ENCODE measurements around the gene NADSYN1. TPM values are rescaled to one million over a fixed set of nuclear protein-coding genes. Genes with fewer than 3 reads are reported as not detected.

Gene NADSYN1
- total RNA-seq, 1 donor from 2014 or later, result 75.9 TPM

DNA sequence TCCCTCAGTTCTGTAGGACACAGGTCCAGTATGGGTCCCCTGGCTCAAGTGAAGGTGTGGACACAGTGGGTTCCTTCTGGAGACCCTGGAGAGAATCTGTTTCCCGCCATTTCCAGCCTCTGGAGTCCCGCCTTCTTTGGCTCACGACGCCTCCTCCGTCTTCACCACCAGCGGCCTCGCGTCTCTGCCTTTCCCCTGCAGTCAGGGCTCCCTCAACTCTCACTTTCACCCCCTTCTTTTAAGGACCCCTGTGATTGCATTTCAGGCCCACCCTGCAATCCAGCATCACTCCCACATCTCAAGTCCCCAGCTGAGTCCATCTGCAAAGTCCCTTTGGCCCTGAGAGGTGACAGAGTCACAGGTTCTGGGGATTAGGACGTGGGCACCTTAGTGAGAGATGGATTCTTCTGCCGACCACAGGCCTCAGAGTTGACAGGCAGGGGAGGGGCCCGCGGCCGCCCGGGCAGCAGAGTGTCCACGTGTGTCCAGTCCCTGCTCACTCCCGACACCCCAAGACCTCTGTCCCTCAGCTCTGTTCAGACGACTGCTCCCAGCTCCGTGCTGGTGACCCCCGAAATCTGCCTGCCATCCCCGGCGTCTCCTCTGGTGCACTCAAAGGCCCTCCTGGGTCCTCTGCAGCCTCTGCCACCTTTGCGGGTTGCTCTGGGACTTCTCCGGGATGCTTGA is 37.2 kb downstream of the NADSYN1 start:
- no peak for TF ChIP-seq POLR2AphosphoS5 (IDR thresholded peaks at IDR 0.05; ENCODE audit: insufficient read depth in 1 of 2, low read depth in 1 of 2)
- TF ChIP-seq POLR2A (IDR thresholded peaks at IDR 0.05), result no peak
- no peak for TF ChIP-seq CTCF (IDR thresholded peaks at IDR 0.05)
- Histone ChIP-seq H3K36me3 (peaks cover 0 to 58% of the 10 kb centered on the region in 2 donors), H3K4me3 (no peak overlapping the region), H3K27ac (no peak overlapping the region), H3K27me3 (no peaks in the 10 kb centered on the region), H3K4me1 (no peaks in the 10 kb centered on the region), H3K9me3 (no peaks in the 10 kb centered on the region)
- intact Hi-C loops (cut with DNase I), result no loop called here
- DNase-seq (ENCODE audit: extremely low spot score in 2 of 2), result no peak

- no peak for DNase-seq (ENCODE audit: extremely low spot score in 2 of 2)
- H3K27me3 ChIP-seq, result no peaks in the 10 kb centered on the region
- H3K9me3 ChIP-seq, result no peaks in the 10 kb centered on the region
- no peak overlapping the region for H3K27ac ChIP-seq
- peaks cover 0 to 58% of the 10 kb centered on the region in 2 donors for H3K36me3 ChIP-seq
- no peak overlapping the region for H3K4me3 ChIP-seq
- H3K4me1 ChIP-seq, result no peaks in the 10 kb centered on the region
- intact Hi-C loops (cut with DNase I), result no loop called here
- TF ChIP-seq POLR2AphosphoS5 (IDR thresholded peaks at IDR 0.05; ENCODE audit: insufficient read depth in 1 of 2, low read depth in 1 of 2) (no peak), POLR2A (IDR thresholded peaks at IDR 0.05) (no peak), CTCF (IDR thresholded peaks at IDR 0.05) (no peak)
These were observed 37.9 kb downstream of the NADSYN1 start for GRCh38 chr11:71490731-71491390.

GRCh38 chr11:71491531-71491930 is 38.5 kb downstream of the NADSYN1 start:
- DNase-seq (ENCODE audit: extremely low spot score in 2 of 2), result no peak
- no peak overlapping the region for H3K27ac ChIP-seq
- H3K27me3 ChIP-seq, result no peaks in the 10 kb centered on the region
- H3K4me1 ChIP-seq, result no peaks in the 10 kb centered on the region
- peaks cover 0 to 57% of the 10 kb centered on the region in 2 donors for H3K36me3 ChIP-seq
- intact Hi-C loops (cut with DNase I), result no loop called here
- no peaks in the 10 kb centered on the region for H3K9me3 ChIP-seq
- TF ChIP-seq POLR2A (IDR thresholded peaks at IDR 0.05) (no peak), POLR2AphosphoS5 (IDR thresholded peaks at IDR 0.05; ENCODE audit: insufficient read depth in 1 of 2, low read depth in 1 of 2) (no peak), CTCF (IDR thresholded peaks at IDR 0.05) (no peak)
- H3K4me3 ChIP-seq, result no peak overlapping the region

- no peak for DNase-seq (ENCODE audit: extremely low spot score in 2 of 2)
- no peaks in the 10 kb centered on the region for H3K9me3 ChIP-seq
- H3K4me3 ChIP-seq, result no peak overlapping the region
- intact Hi-C loops (cut with DNase I), result no loop called here
- no peaks in the 10 kb centered on the region for H3K27me3 ChIP-seq
- peaks cover 0 to 61% of the 10 kb centered on the region in 2 donors for H3K36me3 ChIP-seq
- no peaks in the 10 kb centered on the region for H3K4me1 ChIP-seq
- no peak overlapping the region for H3K27ac ChIP-seq
- TF ChIP-seq POLR2AphosphoS5 (IDR thresholded peaks at IDR 0.05; ENCODE audit: insufficient read depth in 1 of 2, low read depth in 1 of 2) (no peak), CTCF (IDR thresholded peaks at IDR 0.05) (no peak), POLR2A (IDR thresholded peaks at IDR 0.05) (no peak)
These were observed 38.9 kb downstream of the NADSYN1 start for GRCh38 chr11:71491940-71492339.
